Iris pigment epithelial cell (primary cell): ENCODE measurements around the gene NUDT4B.
"Not testable (repeated sequence)": the region's sequence is repeated elsewhere in the genome, so short reads cannot be mapped to it uniquely, and the experiment has no call there.

ENCODE experiments used
- DNase-seq: peaks from one replicate; pipeline ENCODE4 v3.0.0-alpha.2; 2011; ENCODE audit warnings: low read depth

NUDT4B gene

DNA sequence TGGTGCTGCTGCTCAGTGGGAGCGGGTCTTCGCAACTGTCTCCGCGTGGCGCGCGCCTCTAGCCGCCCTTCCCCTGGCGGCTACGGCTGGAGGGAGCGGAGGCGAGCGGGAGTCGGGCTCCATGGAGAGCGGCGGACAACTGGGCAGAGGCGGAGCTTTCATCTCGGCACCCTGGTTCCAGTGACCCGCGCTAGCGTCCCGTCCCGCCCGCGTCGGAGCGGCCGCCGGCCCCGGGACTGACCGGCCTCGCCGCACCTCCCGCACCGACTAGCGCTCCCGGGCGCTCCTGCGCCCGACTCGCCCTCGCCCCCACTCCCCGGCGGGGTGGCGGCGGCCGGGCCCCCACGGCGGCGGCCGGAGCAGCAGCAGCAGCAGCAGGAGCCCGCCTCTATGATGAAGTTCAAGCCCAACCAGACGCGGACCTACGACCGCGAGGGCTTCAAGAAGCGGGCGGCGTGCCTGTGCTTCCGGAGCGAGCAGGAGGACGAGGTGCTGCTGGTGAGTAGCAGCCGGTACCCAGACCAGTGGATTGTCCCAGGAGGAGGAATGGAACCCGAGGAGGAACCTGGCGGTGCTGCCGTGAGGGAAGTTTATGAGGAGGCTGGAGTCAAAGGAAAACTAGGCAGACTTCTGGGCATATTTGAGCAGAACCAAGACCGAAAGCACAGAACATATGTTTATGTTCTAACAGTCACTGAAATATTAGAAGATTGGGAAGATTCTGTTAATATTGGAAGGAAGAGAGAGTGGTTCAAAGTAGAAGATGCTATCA lies at the start of gene NUDT4B:
TSS of gene NUDT4B (plus strand) at position 212 of the 772 bp plus-strand sequence. CDS start at position 391, 179 bp downstream.
- not testable (repeated sequence) for DNase-seq

GRCh38 chr1:148699357-148699756 lies 49.2 kb upstream of the NUDT4B start:
- DNase-seq = not testable (repeated sequence)

DNA sequence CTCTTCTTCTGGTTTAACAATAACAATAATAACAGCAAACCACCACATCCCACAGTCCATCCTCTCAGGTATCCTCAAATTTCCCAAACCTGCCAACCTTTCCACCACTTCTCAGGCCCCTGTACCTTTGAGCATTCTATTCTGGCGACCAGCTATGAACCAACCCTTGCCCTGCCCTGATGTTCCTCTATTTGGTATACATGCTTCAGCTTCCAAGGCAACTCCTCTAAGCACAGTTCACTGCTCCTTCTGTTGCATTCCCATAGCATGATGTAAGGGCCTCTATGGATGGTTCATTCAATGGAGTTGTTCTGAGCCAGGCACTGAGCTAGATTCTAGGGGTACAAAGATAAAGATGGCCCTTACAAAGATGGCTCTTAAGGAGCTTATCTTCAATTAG lies 46.3 kb upstream of the NUDT4B start:
- DNase-seq = not testable (repeated sequence)

- DNase-seq = not testable (repeated sequence)
Measured at GRCh38 chr1:148703973-148704591, 44.5 kb upstream of the NUDT4B start.

GRCh38 chr1:148705316-148705948 lies 43.1 kb upstream of the NUDT4B start:
- DNase-seq = not testable (repeated sequence)

DNA sequence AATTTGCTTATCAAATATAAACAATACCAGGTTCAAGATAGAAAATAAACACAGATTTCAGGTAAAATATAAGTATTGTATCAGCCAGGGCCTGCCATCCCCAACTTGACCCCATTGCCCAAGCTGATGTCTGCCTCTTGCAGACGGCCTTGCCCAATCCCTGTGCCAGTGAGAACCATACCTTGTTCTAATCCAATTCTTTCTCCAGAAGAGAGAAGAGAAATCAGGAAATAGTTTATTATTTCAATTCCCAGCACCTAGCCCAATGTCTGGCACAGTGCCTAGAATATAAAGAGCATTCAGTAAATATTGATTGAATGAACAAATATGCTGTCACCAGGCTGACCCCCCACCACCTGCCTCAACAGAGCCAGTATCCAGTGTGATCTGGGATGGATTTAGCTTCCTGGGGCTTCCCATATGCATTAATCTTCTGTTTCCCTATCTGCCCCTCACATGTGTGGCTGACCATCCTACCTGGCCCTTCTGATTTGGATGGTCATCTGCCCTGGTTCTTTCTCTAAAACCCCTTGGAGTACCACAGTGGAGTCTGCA lies 39.7 kb upstream of the NUDT4B start:
- not testable (repeated sequence) for DNase-seq

GRCh38 chr1:148710772-148711523 lies 37.6 kb upstream of the NUDT4B start:
- not testable (repeated sequence) for DNase-seq

DNA sequence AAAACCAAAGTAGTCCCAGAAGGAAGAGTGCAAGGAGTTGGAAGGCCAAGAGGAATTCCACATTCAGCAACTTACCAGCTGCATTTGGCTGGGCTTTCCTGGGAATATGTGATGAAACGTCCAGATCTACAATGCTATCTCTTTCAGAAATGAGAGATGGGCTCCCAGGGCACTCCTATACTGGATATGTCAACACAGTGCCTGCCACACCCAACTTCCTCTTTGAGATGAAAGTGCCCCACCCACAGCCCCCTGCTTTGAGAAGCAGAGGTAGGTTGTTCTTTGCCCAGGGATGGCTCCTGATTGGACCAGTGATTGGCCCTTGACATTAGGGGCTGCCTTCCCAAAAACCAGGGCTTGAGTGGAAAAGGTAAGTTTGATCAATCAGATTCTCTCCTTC lies 36.2 kb upstream of the NUDT4B start:
- not testable (repeated sequence) for DNase-seq

- DNase-seq = not testable (repeated sequence)
Measured at GRCh38 chr1:148715518-148715917, 33.1 kb upstream of the NUDT4B start.

- not testable (repeated sequence) for DNase-seq
Measured at GRCh38 chr1:148716966-148717520, 31.5 kb upstream of the NUDT4B start.

GRCh38 chr1:148720918-148721317 lies 27.7 kb upstream of the NUDT4B start:
- not testable (repeated sequence) for DNase-seq

DNA sequence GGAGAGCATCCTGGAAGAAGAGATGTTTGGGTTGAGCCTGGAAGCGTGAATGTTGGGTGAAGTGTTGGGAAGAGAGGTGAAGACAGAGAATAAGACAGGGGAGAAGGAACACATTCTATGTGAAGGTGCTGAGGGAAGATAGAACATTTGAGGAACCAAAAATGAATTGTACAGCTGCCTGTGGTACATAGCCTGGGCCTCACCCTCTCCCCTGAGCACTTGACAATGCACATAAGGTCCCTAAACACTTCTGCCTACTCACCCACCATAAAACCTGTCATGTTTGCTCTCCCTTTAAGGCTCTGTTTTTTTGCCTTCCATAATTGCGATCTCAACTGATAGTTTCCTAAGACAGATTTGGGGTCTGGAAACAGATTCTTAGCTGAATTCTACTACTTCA lies 25.8 kb upstream of the NUDT4B start:
- not testable (repeated sequence) for DNase-seq

- not testable (repeated sequence) for DNase-seq
Measured at GRCh38 chr1:148723515-148723914, 25.1 kb upstream of the NUDT4B start.

DNA sequence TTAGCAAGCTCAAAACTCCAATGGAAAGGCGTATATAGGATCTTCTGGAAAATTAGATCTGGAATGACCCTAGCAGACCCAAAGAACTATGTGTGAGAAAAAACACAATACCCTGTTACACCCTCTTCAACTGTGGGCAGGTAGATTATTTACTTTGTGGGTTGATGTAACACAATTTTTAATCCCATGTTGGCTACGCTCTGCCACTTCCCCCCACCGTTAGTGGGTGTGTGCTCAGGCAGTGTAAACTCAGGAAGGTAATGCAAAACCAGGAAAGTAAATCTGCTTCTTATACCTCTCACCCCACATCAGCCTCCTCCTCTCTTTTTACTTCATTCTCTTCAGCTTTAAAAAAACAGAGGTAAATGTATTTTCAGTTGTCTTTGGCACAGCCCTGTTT lies 23.7 kb upstream of the NUDT4B start:
- DNase-seq = not testable (repeated sequence)

- DNase-seq = not testable (repeated sequence)
Measured at GRCh38 chr1:148727862-148728261, 20.7 kb upstream of the NUDT4B start.

GRCh38 chr1:148729128-148729527 lies 19.4 kb upstream of the NUDT4B start:
- DNase-seq = not testable (repeated sequence)

- not testable (repeated sequence) for DNase-seq
Measured at GRCh38 chr1:148729541-148729940, 19.0 kb upstream of the NUDT4B start.

DNA sequence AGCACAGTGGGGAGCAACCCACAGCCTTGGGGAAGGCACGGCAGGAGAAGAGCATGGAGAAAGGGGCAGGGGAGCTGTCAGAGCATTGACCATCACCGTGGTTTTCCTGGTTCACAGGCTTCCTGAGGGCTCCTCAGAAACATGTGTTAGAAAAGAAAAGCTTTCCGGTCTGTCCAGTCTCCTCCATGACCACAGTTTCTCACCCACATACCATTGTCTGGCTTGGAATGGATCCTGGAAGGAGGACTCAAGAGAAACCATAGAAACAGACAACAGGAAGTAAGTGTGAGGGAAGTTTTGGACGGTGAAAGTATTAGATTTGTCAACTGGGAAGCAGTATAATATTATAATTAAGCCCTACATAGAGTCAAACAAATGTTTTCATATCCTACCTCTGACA lies 16.3 kb upstream of the NUDT4B start:
- not testable (repeated sequence) for DNase-seq

- DNase-seq = not testable (repeated sequence)
Measured at GRCh38 chr1:148733585-148734310, 14.8 kb upstream of the NUDT4B start.

GRCh38 chr1:148734311-148734662 lies 14.3 kb upstream of the NUDT4B start:
- not testable (repeated sequence) for DNase-seq

- not testable (repeated sequence) for DNase-seq
Measured at GRCh38 chr1:148735538-148735937, 13.0 kb upstream of the NUDT4B start.
